HG02852 (cell line): ENCODE results near the gene CRADD.
"Not testable (repeated sequence)": the region's sequence is repeated elsewhere in the genome, so short reads cannot be mapped to it uniquely, and the experiment has no call there.

ENCODE experiments used
- ATAC-seq: cut with Tn5 transposase; IDR thresholded peaks from one replicate; pipeline ENCODE4 v1.9.1; 2021; ENCODE audit warnings: mild to moderate bottlenecking, moderate library complexity; ENCODE audit not compliant: unreplicated experiment

Gene CRADD

GRCh38 chr12:93705237-93705636 is 28.1 kb downstream of the CRADD start:
- no peak for ATAC-seq

- no peak for ATAC-seq
Measured at GRCh38 chr12:93706387-93706786, 29.2 kb downstream of the CRADD start.

GRCh38 chr12:93706824-93707223 is 29.6 kb downstream of the CRADD start:
- ATAC-seq = no peak

- ATAC-seq = no peak
Measured at GRCh38 chr12:93707836-93708235, 30.7 kb downstream of the CRADD start.

- ATAC-seq = no peak
Measured at GRCh38 chr12:93708952-93709351, 31.8 kb downstream of the CRADD start.

- ATAC-seq = no peak
Measured at GRCh38 chr12:93709386-93709785, 32.2 kb downstream of the CRADD start.

GRCh38 chr12:93710574-93710926 is 33.4 kb downstream of the CRADD start:
- ATAC-seq = no peak

GRCh38 chr12:93711502-93711901 is 34.3 kb downstream of the CRADD start:
- ATAC-seq = not testable (repeated sequence)

- ATAC-seq = no peak
Measured at GRCh38 chr12:93712200-93712599, 35.0 kb downstream of the CRADD start.

GRCh38 chr12:93713060-93713459 is 35.9 kb downstream of the CRADD start:
- ATAC-seq = no peak

GRCh38 chr12:93713800-93714199 is 36.6 kb downstream of the CRADD start:
- ATAC-seq = no peak

- ATAC-seq = no peak
Measured at GRCh38 chr12:93714382-93714781, 37.2 kb downstream of the CRADD start.

- no peak for ATAC-seq
Measured at GRCh38 chr12:93719710-93720109, 42.5 kb downstream of the CRADD start.

- ATAC-seq = no peak
Measured at GRCh38 chr12:93720559-93720958, 43.4 kb downstream of the CRADD start.

GRCh38 chr12:93722179-93722578 is 45.0 kb downstream of the CRADD start:
- no peak for ATAC-seq

- no peak for ATAC-seq
Measured at GRCh38 chr12:93722835-93723567, 45.8 kb downstream of the CRADD start.

GRCh38 chr12:93723568-93723930 is 46.4 kb downstream of the CRADD start:
- ATAC-seq = no peak

- no peak for ATAC-seq
Measured at GRCh38 chr12:93725531-93725930, 48.4 kb downstream of the CRADD start.

GRCh38 chr12:93727195-93727811 is 50.1 kb downstream of the CRADD start:
- ATAC-seq = no peak

- ATAC-seq = no peak
Measured at GRCh38 chr12:93727911-93728310, 50.7 kb downstream of the CRADD start.

GRCh38 chr12:93729934-93730333 is 52.8 kb downstream of the CRADD start:
- ATAC-seq = no peak

GRCh38 chr12:93733358-93733757 is 56.2 kb downstream of the CRADD start:
- ATAC-seq = no peak

- ATAC-seq = no peak
Measured at GRCh38 chr12:93733928-93734327, 56.8 kb downstream of the CRADD start.
